Stimulated activated naive CD8-positive, alpha-beta T cell treated with anti-CD3 and anti-CD28 coated beads, Interleukin-15, Interleukin-2, amounts not matched to agents 100 U/mL and 50 U/mL, for 24 hours (primary cell): ENCODE results near the gene TTLL5.

ENCODE experiments used
- ATAC-seq: fragments of 150-1000 bp; cut with Tn5 transposase; one replicate; pipeline ENCODE4 v1.10.0; 2021
- DNase-seq: peaks from one replicate; pipeline ENCODE4 v3.0.0; 2021

TTLL5 gene

GRCh38 chr14:75993567-75994041 is 332.6 kb downstream of the TTLL5 start:
- DNase-seq, result no peak
- no peak for ATAC-seq

GRCh38 chr14:75995372-75996041 is 334.5 kb downstream of the TTLL5 start:
- DNase-seq (no peak), ATAC-seq (no peak)

GRCh38 chr14:75996488-75996887 is 335.4 kb downstream of the TTLL5 start:
- no peak for DNase-seq
- ATAC-seq, result no peak

DNA sequence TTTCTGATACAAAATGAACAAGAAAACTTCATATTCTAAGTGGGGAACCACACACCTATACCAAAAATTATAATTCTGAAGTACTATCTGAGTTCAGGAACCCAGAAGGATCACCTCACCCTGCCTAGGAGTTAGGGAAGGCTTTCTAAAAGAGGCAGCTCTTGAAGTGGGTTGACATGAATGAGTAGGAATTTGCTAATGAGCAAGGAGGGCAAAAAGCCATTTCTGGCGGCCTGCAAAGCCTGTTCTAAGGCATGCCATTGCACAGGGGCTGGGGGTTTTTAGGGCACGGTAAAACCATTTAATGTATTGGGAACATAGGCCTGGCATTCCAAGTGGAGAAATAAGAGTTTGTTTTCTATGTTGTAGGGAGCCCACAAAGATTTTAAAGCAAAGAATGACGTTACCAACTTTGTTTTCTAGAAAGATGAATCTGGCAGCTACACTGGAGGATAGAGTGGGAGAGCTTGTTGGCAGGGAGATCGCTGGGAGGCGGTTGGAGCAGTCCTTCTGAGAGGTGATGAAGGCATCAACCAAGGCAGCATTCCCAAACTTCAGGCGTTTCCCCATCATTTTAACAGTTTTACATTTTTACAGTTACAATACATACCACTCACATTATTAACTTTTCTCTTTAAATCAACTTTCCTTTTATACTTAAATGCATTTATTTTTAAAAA is 338.6 kb downstream of the TTLL5 start:
- DNase-seq (no peak), ATAC-seq (no peak)

GRCh38 chr14:76002383-76002782 is 341.3 kb downstream of the TTLL5 start:
- ATAC-seq (no peak), DNase-seq (no peak)
